HG03095 (cell line): ENCODE data around the gene TMTC2.
A peak's percentile ranks its signal among the peaks of the same experiment; 100 is the strongest.

Source experiments
- ATAC-seq: cut with Tn5 transposase; IDR thresholded peaks from one replicate; pipeline ENCODE4 v1.9.1; 2021; ENCODE audit warnings: moderate library complexity; ENCODE audit not compliant: unreplicated experiment

The TMTC2 gene

DNA sequence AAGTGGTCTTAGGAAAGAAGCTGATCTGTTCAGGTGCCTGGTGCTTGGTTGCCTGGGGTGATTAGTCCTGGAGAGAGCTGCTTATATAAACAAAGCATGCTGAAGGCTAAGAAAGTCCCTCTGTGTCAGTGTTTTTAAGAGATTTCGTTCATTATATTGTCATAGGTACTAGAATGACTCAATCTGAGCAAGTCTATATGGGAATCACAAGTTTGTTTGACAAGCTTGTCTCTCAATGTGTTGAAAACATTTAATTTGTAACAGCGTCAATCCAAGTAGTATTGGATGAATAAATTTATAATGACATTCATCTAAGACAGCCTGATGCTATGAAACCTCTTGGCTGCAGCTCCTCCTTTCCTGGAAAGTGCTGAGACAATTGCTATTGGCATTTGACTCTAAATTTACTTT, 256.3 kb downstream of the TMTC2 start:
- peak; percentile 72 for ATAC-seq

DNA sequence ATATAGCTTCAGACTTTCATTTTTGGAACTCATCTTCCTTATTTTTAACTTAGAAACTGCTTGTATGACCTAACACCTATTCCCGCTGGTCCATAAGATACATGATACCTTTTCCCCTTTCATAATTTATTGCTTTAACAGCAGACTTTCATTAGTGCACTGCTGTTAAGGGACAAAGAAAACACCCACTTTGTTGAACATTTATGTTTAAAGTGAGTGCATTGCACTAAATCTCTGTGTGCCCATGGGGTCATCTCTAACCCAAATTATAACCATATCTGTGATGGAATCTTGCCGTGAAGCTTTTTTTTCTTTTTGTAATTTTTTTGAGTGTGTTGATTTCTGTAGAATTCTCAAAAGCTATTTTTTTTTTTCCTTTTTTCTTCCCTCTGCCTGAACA, 261.8 kb downstream of the TMTC2 start:
- no peak for ATAC-seq

DNA sequence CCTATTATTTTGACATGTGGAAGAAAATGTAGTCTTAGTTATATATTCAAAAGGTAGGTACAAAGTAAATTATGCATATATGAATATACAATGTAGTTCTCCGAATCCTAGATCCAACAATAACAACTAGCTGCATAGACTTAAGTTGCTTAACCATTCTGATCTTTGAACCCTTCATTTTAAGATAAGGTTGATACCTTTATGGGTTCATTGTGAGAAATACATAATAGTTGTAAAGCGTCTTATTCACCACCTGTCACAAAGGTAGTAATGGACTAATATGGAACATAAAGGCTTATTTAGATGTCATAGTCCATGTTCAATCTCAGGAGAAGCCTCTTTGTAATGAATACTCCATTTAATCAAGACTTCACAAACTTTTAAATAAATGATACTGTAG, 263.6 kb downstream of the TMTC2 start:
- no peak for ATAC-seq

DNA sequence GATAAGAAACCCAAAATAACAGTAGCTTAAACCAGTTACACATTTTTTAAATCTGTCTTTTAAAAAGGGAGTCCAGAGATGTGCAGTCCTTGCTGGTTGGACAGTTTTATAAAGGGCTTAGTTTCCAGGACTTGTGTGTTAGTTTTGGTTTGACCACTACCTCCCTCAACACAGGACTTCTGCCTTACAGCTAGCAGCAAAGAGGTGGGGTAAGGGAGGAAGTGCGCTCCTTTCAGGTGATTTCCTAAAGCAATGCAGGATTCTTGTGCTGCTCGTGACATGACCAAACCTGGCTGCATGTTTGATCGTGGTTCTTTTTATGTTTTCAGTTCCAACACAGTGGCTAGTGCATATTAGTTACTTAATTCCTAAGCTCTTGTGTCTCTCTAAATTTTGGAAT, 266.2 kb downstream of the TMTC2 start:
- peak; percentile 66 for ATAC-seq

DNA sequence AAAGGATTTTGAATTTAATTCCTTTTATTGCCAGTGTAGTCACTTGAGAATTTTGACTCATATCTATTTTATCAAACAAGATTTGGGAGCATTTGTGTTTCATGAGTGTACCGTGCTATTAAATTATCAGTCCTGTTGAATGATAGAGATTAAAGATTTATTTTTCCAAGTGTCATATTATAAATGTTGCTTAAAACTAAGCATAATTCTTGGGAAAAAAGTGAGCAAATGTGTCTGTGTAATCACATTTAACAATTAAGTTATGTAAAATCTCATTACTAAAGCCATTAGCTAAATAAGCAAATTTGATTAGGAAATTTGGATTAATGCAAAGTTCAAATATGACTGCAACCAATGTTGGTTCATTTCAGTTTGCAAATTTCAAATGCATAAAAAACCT, 266.7 kb downstream of the TMTC2 start:
- ATAC-seq: no peak

DNA sequence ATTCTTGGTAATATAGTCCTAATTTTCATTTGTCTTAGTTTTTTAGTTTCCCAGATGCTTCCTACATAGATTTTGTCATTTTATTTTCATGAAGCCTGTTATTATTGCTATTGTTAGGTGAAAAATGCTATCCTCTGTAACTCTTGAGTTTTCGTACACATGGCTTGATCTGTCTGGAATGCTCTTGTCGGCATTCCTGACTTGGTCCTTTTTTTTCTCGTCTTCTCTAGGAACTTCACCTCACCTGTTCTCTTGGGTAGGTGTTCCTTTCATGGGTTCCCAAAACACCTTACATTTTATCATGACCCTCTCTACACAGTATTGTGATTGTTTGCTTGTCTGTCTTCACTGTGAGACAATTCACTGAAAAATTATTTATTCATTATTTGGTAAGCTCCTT, 267.4 kb downstream of the TMTC2 start:
- ATAC-seq: no peak

DNA sequence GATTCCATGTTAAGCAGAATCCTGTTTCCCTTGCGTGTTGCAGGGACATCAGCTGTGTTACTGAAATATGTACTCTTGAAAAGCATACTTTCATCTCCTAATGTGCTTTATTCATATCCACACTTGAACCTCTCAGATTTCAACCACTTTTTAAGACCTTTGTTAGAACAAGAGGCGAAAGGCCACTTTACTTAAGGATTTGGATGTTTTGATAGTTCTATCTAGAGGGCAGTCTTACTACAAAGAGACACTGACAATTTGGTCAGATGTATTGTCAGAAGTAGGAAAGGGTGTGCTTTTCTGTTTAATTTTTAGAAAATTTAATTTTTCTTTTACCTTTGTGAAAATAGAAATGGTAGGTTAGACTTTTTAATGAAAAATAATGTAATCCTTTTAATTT, 267.9 kb downstream of the TMTC2 start:
- no peak for ATAC-seq

DNA sequence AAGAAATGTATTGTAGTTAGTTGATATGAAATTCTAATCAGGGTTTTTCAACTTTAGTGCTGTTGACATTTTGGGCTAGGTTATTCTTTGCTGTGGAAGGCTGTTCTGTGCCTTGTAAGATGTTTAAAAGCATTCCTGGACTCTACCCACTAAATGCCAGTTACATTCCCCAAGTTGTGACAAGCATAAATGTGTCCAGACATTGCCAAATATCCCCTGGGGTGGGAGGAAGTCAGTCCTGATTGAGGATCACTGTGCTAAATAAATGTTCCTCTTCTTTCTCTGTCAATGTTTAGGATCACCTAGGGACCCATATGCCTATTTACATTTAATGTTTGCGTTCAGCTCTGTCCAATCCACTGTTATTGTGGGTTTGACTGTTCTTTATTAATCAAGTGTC, 268.3 kb downstream of the TMTC2 start:
- no peak for ATAC-seq

DNA sequence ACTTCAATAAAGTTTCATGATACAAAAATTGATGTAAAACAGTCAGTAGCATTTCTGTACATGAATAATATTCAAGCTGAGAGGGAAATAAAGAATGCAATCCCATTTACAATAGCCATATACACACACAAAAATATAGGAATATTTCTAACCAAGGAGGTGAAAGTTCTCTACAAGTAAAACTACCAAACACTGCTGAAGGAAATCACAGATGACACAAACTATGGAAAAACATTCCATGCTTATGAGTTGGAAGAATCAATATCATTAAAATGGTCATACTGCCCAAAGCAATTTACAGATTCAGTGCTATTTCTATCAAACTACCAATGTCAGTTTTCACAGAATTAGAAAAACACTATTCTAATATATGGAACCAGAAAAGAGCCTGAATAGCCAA, 272.3 kb downstream of the TMTC2 start:
- ATAC-seq: no peak

DNA sequence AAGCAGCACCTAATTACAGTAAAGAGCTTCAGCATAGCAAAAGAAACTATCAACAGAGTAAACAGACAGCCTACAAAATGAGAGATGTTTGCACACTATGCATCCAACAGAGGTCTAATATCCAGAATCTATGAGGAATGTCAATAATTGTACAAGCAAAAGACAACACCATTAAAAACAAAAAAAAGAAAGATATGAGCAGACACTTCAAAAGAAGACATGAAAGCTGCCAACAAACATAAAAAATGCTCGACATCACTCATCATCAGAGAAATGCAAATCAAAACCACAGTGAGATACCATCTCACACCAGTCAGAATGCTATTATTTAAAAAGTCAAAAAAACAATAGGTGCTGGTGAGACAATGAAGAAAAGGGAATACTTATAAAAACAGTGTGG, 273.1 kb downstream of the TMTC2 start:
- no peak for ATAC-seq

DNA sequence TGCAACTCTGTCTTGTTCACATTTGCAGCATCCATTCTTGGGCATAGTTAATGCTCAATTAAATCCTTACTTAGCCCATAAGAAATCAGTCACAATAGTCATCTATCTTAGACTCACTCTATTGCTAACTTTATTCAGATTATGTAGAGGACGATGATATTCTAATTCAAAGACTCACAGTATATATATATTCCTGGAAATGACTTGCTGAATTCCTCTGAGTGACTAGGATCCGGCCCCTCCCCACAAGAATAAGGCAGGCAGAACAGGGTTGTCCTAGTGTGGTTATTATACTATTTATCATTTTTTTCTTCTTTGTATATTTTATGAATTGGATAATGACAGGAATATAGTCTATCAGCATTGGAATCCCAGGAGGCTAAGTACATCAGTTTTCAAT, 275.1 kb downstream of the TMTC2 start:
- ATAC-seq: no peak

DNA sequence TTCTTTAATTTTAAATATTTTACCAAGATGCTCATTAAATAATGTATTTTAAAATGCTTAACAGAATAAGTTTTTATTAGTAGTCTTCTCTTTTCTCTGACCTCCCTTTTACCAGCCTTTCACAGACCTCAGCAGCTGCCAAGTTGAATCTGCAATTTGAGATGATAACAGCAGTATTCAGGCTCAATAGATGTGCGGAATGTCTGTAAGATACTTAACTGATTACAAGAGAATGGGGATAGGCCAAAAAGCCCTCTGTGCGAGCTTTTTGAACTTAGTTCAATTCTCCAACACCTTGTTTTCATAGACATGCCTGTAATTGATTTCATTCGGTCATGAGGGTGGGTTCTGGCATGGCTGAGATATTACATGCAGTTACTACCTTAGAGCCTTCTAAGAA, 277.2 kb downstream of the TMTC2 start:
- no peak for ATAC-seq

DNA sequence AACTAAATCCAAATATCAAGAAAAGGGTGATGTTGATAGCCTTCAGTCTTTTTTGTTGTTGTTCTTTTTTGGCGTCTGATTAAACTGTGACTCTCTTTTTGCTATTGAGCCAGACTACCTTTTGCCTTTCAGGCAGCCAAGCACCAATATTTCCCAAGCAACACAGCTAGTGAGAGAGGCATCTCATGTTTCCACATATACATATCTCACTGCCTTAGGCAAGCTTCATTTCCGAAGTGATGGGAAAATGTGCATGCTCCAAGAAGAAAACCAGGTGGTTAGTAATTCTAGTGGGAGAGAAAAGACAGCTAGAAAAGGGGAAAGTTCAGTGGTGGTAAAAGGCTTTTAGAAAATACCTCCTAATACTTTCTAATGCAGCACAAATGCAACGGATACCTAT, 277.7 kb downstream of the TMTC2 start:
- no peak for ATAC-seq

DNA sequence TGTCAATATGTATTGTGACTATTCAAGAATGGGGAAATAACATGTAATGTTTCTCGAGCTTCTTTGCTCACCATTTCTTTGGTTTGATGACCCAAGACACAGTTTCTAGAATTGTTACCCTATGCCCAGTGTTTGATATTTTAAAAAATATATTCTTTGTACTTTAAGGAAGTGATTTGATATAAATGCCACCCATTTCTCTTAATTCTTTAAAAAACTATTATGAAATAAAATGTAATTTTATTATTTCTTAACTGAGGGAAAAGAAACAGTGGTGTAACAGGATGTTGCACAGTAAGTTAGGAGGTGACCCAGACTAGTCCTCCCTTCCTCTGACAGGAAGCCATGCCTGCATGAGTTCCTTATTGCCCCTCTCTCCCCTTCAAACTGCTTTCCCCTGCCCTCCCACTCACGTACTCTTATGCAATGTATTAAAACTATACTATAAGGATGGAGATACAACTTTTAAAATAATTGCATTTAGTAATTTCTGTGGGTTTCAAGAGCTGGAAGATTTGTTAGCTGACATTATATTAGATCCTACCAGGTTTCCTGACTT, 279.4 kb downstream of the TMTC2 start:
- ATAC-seq: no peak

DNA sequence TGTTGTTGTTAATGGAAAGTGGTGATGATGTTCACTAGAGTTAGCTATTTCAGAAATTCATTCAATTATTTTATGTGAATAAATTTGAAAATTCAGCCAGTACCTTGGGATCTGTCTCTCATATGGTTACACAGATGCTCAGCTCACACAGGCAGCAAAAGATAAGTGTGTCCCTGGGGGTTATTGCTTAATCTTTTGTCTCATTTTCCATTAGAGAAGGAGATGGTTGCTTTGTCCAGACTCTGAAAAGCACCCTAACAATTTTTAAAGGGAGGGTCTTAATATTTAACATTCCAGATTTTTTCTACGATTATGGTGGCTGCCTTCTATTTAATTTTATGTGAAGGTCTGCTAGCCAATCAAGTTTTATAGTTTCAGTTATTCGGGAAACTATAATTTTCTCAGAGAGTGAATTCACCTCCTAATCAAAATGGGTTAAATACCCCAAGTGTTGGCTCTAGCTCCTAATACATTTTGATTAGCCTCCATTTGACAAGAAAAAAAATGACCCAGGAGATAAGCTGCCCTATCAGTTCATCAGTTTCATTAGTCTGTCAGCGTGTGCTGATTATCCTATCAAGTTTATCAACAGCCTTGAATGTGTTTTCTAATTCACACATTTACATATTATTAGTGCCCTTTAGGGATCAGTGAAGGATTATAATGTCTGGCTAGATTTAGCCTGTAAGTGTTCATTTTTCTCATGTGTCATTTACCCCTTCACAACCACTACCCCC, 282.1 kb downstream of the TMTC2 start:
- no peak for ATAC-seq

DNA sequence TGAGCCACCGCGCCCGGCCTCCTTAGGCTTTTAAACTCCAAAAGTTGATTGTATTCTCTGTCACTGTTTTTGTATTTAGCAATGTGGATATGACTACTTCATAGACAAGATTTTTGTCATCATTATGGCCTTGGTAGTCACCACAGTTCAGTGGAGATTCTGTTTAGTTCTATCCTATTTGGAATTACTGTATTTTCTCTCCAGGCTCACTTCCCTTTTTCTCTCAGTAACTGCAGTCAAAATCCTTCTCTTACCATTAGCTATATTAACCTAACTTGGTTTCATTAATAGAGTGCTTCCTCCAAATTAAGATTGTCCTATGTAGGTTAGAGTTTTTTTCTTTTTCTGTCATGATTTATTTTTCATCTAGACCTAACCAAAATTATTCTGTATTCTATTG, 283.9 kb downstream of the TMTC2 start:
- no peak for ATAC-seq

DNA sequence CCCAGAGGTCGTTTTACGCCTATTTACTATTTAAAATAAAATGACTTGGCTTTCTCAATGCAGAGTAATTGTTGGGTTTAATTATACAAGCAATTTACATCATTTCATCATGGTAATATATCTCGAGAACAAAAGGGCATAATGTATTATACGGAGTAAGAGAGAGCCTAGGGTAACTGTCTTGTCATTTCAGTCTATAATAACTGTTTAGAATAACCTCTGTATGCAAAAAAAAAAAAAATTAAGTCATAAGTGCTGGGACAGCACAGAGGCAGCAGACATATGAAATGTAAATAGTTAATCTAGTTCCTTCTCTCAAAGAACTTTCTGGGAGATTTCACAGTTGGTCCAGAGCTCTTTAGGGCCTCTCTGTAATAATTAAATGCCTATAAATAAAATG, 284.9 kb downstream of the TMTC2 start:
- ATAC-seq: no peak

DNA sequence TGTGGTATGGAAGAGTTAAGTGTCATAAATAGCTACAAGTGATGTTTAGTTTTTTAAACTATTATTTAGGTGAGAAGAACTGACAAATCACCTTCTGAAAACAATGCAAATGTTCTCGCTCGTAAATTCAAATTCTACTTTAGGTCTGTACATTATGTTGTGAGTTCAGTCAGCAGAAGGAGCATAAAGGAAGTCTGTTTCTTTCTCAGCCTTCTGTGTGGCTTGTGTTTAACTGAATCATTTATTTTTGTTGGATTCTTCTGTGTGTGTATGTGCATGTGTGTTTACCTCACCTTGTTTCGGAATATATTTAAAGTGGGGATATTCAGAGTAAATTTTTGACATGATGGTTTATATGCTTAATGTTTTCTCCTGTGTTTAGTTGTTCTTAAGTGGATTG, 285.9 kb downstream of the TMTC2 start:
- ATAC-seq: no peak

DNA sequence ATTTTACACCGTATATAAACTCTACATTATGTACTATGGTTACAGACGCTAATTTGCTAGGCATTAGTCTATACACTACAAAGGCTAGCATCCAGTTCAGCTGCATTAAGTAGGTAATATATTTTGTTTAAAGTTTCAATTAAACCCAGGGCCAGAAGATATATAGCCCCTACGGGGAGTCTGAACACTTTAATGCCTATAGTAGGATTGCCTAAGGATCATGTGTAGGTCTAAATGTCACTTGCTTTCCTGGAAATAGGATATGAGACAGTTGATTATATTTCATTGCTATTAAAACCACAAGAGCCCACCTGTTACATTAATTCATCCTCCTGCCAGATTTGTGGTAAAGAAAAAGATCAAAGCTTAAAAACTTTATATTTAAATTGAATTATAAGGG, 286.9 kb downstream of the TMTC2 start:
- ATAC-seq: no peak

DNA sequence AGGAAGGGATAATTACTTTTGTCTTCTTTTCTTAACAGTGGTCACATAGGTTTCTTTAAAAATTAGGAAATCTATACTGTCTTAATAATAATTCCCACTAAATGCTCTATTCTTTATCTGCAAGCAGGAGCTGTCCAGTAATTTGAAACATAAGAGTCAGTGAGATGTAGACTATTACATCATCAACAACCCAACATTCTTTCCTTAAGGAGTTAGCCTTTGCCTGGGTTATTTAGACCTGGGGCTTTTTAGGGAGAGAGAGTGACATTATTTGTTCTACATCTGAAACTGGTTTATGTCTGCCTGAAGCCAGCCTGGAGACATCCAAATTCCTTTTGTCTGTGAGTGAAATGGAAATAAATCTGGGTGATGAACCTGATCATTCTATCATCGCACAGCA, 294.4 kb downstream of the TMTC2 start:
- ATAC-seq: no peak

DNA sequence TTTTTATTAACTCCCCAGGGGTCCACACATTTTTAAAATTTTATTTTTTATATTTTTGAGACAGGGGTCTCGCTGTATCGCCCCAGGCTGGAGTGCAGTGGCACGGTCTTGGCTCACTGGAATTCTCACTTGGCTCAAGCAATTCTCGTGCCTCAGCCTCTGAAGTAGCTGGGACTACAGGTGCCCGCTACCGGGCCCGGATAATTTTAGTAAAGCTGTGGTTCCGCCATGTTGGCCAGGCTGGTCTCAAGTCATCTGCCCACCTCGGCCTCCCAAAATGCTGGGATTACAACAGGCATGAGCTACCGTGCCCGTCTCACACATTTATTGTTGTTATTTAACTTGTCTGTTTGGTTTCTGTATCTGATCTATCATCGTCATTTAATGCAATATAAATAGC, 307.4 kb downstream of the TMTC2 start:
- no peak for ATAC-seq

DNA sequence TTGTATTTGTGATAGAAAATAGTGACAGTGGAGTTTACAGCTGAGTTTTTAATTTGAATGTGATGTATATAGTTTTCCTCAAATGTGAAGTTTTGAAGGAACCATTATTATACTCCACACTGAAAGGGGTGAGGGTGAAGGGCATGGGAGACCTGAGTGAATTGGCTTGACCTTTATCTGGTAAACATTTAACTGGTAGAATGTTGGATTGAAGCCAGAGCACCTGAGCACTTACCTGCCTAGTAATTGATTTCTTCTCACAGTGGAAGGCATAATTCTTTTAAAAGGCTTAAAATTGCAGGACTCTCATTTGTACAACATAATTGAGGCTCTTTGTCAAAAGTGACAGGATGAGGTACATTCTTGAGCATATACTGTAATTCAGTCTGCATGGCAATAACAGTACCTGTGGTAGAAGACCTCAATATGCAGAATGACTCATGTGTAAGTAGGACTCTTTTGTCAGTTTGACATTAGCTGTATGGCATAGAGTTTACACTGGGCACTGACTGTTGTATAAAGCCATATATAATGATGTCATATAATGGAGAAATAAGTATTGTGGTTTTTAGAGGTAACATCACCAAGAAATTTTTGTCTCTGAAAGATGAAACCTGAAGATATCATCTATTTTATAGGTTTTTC, 309.6 kb downstream of the TMTC2 start:
- ATAC-seq: peak; percentile 76

DNA sequence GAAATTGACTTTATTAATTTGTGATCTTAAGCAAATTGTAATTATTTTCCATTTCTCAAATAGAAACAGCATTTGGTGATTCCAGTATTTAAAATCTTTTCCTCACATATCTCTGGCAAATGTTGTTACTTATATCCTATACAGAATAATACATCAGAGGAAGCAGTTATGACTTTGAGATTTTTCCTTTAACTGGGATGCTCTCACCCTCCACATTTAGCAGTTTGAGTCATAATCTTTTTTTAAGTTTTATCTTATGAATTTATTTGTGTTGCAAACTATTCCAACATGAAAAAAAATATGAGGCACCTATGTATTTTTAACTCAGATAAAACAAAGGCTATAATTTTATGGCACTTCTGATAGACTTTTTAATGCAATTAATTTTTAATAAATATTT, 311.8 kb downstream of the TMTC2 start:
- no peak for ATAC-seq
